Measurements from ENCODE around the gene IRF9.

Gene IRF9

DNA sequence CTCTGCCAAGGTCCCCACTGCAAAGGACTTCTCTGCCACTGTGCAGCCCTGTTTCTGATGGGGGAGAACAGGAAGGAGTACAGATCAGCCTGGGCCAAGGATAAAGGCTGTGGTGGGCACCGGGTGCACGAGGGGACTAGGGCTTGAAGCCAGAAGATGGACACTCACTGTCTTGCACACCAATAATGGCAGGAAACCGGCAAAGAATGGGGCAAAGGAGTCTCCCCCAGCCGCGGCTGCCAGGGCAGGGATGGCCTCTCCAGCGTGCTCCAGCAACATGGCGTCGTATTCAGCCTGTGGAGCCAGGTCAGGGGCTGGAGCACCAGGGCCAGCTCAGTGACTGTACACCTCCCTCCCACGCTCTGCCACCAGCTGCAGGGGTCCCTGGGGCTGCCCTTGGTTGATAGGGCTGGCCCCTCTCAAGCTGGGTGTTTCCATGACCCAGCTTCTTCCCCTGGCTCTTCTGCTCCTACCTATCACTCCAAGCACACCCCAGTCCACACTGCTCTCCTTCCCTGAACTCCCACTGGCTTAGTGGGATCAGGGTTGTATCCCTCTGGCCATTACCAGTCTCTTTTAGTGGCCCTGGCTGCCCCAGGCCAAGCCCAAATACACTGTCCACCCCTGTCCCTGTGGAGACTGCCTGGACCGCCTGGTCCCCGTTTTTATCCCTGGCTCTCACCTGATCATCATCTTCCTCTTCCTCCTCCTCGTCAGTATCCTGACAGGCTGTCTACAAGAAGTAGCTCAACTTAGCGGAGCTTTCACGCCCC, 21.2 kb downstream of the IRF9 start:
- H3K4me3 ChIP-seq (ENCODE audit: low read length) = no peak overlapping the region
- no CpG with 5 or more reads among the region's 14 CpGs for WGBS (ENCODE audit: extremely low coverage, insufficient coverage, low lambda C conversion rate)

GRCh38 chr14:24183014-24183481, 22.0 kb downstream of the IRF9 start:
- no peak overlapping the region for H3K4me3 ChIP-seq (ENCODE audit: low read length)
- H3K18ac ChIP-seq (ENCODE audit: low read length) = no peak overlapping the region
- no peak overlapping the region for H2BK5ac ChIP-seq (ENCODE audit: low read length)
- peaks cover 12% of the 10 kb centered on the region for H3K79me1 ChIP-seq (ENCODE audit: low read length)
- H2AK5ac ChIP-seq (ENCODE audit: low read length) = no peak overlapping the region
- DNase-seq = no peak
- H2BK120ac ChIP-seq (ENCODE audit: low read depth, low read length) = no peak overlapping the region
- no peak overlapping the region for H3K27ac ChIP-seq (ENCODE audit: low read depth, low read length)
- H3K23ac ChIP-seq (ENCODE audit: low read length) = no peak overlapping the region
- no peak overlapping the region for H3K56ac ChIP-seq (ENCODE audit: low read length)
- peaks cover 21% of the 10 kb centered on the region for H3K36me3 ChIP-seq (ENCODE audit: control insufficient read depth, insufficient read depth, low read length)
- H2BK15ac ChIP-seq (replicated peaks; ENCODE audit: low read depth) = no peak overlapping the region
- H3K79me2 ChIP-seq (ENCODE audit: control insufficient read depth, insufficient read depth, low read length) = peaks cover 11% of the 10 kb centered on the region
- no peaks in the 10 kb centered on the region for H3K27me3 ChIP-seq (ENCODE audit: insufficient read depth, low read length, poor library complexity)
- WGBS (ENCODE audit: extremely low coverage, insufficient coverage, low lambda C conversion rate) = no CpG with 5 or more reads among the region's 15 CpGs
- H3K4me2 ChIP-seq (ENCODE audit: low read length) = no peak overlapping the region
- no peak overlapping the region for H3K9ac ChIP-seq (ENCODE audit: low read length)
- peaks cover 4% of the 10 kb centered on the region for H3K4me1 ChIP-seq (ENCODE audit: control insufficient read depth, low read depth, low read length)
- no peak overlapping the region for H3K4ac ChIP-seq (ENCODE audit: low read depth, low read length)
- H4K8ac ChIP-seq (ENCODE audit: low read depth, low read length) = no peak overlapping the region
- no peak overlapping the region for H4K5ac ChIP-seq (ENCODE audit: low read length)

More for the DNA sequence above, 21.2 kb downstream of the IRF9 start:
- Histone ChIP-seq H3K27ac (ENCODE audit: low read depth, low read length) (no peak overlapping the region), H3K79me2 (ENCODE audit: control insufficient read depth, insufficient read depth, low read length) (peaks cover 3% of the 10 kb centered on the region), H3K36me3 (ENCODE audit: control insufficient read depth, insufficient read depth, low read length) (peaks cover 21% of the 10 kb centered on the region), H3K23ac (ENCODE audit: low read length) (no peak overlapping the region), H3K27me3 (ENCODE audit: insufficient read depth, low read length, poor library complexity) (no peaks in the 10 kb centered on the region), H2BK5ac (ENCODE audit: low read length) (no peak overlapping the region), H3K18ac (ENCODE audit: low read length) (no peak overlapping the region), H2BK120ac (ENCODE audit: low read depth, low read length) (no peak overlapping the region), H3K4me2 (ENCODE audit: low read length) (no peak overlapping the region), H3K79me1 (ENCODE audit: low read length) (peaks cover 5% of the 10 kb centered on the region), H3K56ac (ENCODE audit: low read length) (no peak overlapping the region), H4K8ac (ENCODE audit: low read depth, low read length) (no peak overlapping the region), H3K4me1 (ENCODE audit: control insufficient read depth, low read depth, low read length) (no peaks in the 10 kb centered on the region), H3K9ac (ENCODE audit: low read length) (no peak overlapping the region), H2BK15ac (replicated peaks; ENCODE audit: low read depth) (no peak overlapping the region), H2AK5ac (ENCODE audit: low read length) (no peak overlapping the region), H3K4ac (ENCODE audit: low read depth, low read length) (no peak overlapping the region), H4K5ac (ENCODE audit: low read length) (no peak overlapping the region)
- DNase-seq = no peak

DNA sequence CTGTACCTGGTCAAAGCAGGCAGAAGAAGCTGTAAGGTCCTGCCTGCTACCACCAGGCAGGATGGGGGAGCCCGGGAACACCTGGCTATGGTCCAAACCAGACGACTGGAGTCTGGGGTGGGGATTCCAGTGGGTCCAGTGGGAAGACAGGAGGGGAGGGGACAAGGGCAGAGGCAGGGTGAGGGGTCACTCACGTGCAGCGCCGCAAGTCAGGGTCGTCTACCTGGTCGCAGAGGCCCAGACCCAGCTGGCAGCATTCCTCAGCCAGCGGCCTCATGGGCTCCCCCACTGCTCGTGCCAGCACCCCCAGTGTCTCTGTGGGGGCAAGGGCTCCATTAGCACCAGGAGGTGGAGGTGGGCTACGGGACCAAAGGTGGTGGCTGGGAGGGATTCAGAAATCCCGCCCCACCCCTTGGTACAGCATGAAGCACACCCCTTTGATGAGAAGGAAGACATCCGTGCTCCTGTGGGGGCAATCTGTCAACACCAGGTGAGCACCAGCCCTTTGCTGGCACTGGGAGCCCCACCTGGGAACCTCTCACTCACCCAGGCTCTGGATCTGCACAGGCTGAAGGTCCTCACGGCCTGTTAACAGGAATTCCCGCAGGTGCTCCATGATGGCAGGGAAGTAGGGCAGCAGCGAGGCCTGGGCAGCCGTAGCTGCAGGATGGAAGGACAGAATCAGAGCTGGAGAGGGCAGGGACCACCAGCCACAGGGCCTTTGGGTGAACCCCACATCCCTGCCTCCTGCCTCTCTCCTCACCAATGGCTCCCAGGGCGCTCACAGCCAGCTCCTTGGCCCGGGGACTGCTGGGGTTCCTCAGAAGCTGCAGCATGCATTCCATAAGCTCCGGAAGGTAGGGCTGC, 23.3 kb downstream of the IRF9 start:
- no peak overlapping the region for H3K4me3 ChIP-seq (ENCODE audit: low read length)
- H2BK120ac ChIP-seq (ENCODE audit: low read depth, low read length) = no peak overlapping the region
- no peak for DNase-seq
- WGBS (ENCODE audit: extremely low coverage, insufficient coverage, low lambda C conversion rate) = no CpG with 5 or more reads among the region's 19 CpGs
- H3K27ac ChIP-seq (ENCODE audit: low read depth, low read length) = no peak overlapping the region
- no peak overlapping the region for H3K4me2 ChIP-seq (ENCODE audit: low read length)
- no peaks in the 10 kb centered on the region for H3K27me3 ChIP-seq (ENCODE audit: insufficient read depth, low read length, poor library complexity)
- no peak overlapping the region for H3K4ac ChIP-seq (ENCODE audit: low read depth, low read length)
- H3K18ac ChIP-seq (ENCODE audit: low read length) = no peak overlapping the region
- H2BK15ac ChIP-seq (replicated peaks; ENCODE audit: low read depth) = no peak overlapping the region
- H3K9ac ChIP-seq (ENCODE audit: low read length) = no peak overlapping the region
- peaks cover 6% of the 10 kb centered on the region for H3K4me1 ChIP-seq (ENCODE audit: control insufficient read depth, low read depth, low read length)
- H4K5ac ChIP-seq (ENCODE audit: low read length) = no peak overlapping the region
- no peak overlapping the region for H4K8ac ChIP-seq (ENCODE audit: low read depth, low read length)
- no peak overlapping the region for H3K23ac ChIP-seq (ENCODE audit: low read length)
- no peak overlapping the region for H2AK5ac ChIP-seq (ENCODE audit: low read length)
- H3K56ac ChIP-seq (ENCODE audit: low read length) = no peak overlapping the region
- peaks cover 21% of the 10 kb centered on the region for H3K36me3 ChIP-seq (ENCODE audit: control insufficient read depth, insufficient read depth, low read length)
- H3K79me2 ChIP-seq (ENCODE audit: control insufficient read depth, insufficient read depth, low read length) = peaks cover 11% of the 10 kb centered on the region
- peaks cover 12% of the 10 kb centered on the region for H3K79me1 ChIP-seq (ENCODE audit: low read length)
- no peak overlapping the region for H2BK5ac ChIP-seq (ENCODE audit: low read length)

DNA sequence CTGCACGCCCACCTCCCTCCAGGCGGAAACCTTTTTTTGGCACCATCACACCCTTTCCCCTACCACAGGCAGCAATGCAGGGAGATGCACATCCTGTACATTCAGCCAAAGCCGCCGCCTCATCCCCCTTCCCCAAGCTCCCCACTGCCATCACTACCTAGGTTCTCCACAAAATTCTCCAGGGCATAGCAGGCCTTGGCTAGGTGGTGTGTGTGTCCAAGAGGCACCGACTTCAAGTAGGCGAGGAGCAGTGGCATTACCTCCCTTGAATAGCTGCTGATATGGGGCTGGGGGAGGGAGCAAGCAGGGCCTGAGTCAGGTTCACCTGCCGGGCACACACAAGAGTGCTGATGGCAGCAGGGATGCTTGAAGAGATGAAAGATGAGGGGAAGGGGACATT, 24.0 kb downstream of the IRF9 start:
- H3K79me1 ChIP-seq (ENCODE audit: low read length) = peaks cover 12% of the 10 kb centered on the region
- no peak overlapping the region for H4K5ac ChIP-seq (ENCODE audit: low read length)
- H3K56ac ChIP-seq (ENCODE audit: low read length) = no peak overlapping the region
- WGBS (ENCODE audit: extremely low coverage, insufficient coverage, low lambda C conversion rate) = no CpG with 5 or more reads among the region's 7 CpGs
- no peak overlapping the region for H2AK5ac ChIP-seq (ENCODE audit: low read length)
- no peak overlapping the region for H3K4ac ChIP-seq (ENCODE audit: low read depth, low read length)
- peaks cover 11% of the 10 kb centered on the region for H3K79me2 ChIP-seq (ENCODE audit: control insufficient read depth, insufficient read depth, low read length)
- H3K4me2 ChIP-seq (ENCODE audit: low read length) = no peak overlapping the region
- no peak overlapping the region for H2BK15ac ChIP-seq (replicated peaks; ENCODE audit: low read depth)
- no peak overlapping the region for H3K27ac ChIP-seq (ENCODE audit: low read depth, low read length)
- no peaks in the 10 kb centered on the region for H3K27me3 ChIP-seq (ENCODE audit: insufficient read depth, low read length, poor library complexity)
- no peak overlapping the region for H2BK5ac ChIP-seq (ENCODE audit: low read length)
- no peak overlapping the region for H3K4me3 ChIP-seq (ENCODE audit: low read length)
- H3K23ac ChIP-seq (ENCODE audit: low read length) = no peak overlapping the region
- H2BK120ac ChIP-seq (ENCODE audit: low read depth, low read length) = no peak overlapping the region
- H3K18ac ChIP-seq (ENCODE audit: low read length) = no peak overlapping the region
- H3K4me1 ChIP-seq (ENCODE audit: control insufficient read depth, low read depth, low read length) = peaks cover 6% of the 10 kb centered on the region
- no peak overlapping the region for H3K9ac ChIP-seq (ENCODE audit: low read length)
- peaks cover 21% of the 10 kb centered on the region for H3K36me3 ChIP-seq (ENCODE audit: control insufficient read depth, insufficient read depth, low read length)
- no peak overlapping the region for H4K8ac ChIP-seq (ENCODE audit: low read depth, low read length)
- DNase-seq = no peak

- Histone ChIP-seq H3K27ac (ENCODE audit: low read depth, low read length) (no peak overlapping the region), H3K56ac (ENCODE audit: low read length) (no peak overlapping the region), H2BK5ac (ENCODE audit: low read length) (no peak overlapping the region), H3K23ac (ENCODE audit: low read length) (no peak overlapping the region), H2BK120ac (ENCODE audit: low read depth, low read length) (no peak overlapping the region), H3K79me1 (ENCODE audit: low read length) (peaks cover 12% of the 10 kb centered on the region), H2AK5ac (ENCODE audit: low read length) (no peak overlapping the region), H3K4me1 (ENCODE audit: control insufficient read depth, low read depth, low read length) (peaks cover 6% of the 10 kb centered on the region), H3K4ac (ENCODE audit: low read depth, low read length) (no peak overlapping the region), H2BK15ac (replicated peaks; ENCODE audit: low read depth) (no peak overlapping the region), H4K8ac (ENCODE audit: low read depth, low read length) (no peak overlapping the region), H3K18ac (ENCODE audit: low read length) (no peak overlapping the region), H3K4me2 (ENCODE audit: low read length) (no peak overlapping the region), H3K9ac (ENCODE audit: low read length) (no peak overlapping the region), H3K27me3 (ENCODE audit: insufficient read depth, low read length, poor library complexity) (no peaks in the 10 kb centered on the region), H4K5ac (ENCODE audit: low read length) (no peak overlapping the region), H3K79me2 (ENCODE audit: control insufficient read depth, insufficient read depth, low read length) (peaks cover 11% of the 10 kb centered on the region), H3K4me3 (ENCODE audit: low read length) (no peak overlapping the region), H3K36me3 (ENCODE audit: control insufficient read depth, insufficient read depth, low read length) (peaks cover 21% of the 10 kb centered on the region)
- no peak for DNase-seq
- no CpG with 5 or more reads among the region's 11 CpGs for WGBS (ENCODE audit: extremely low coverage, insufficient coverage, low lambda C conversion rate)
Observed at GRCh38 chr14:24185741-24186140, 24.7 kb downstream of the IRF9 start.
